Ishikawa (cell line): ENCODE results near the gene NECTIN1.

Experiments used
- CEBPB ChIP-seq: IDR thresholded peaks from 2 replicates; pipeline ENCODE4 v1.6.1; 2012
- CREB1 ChIP-seq: IDR thresholded peaks from 2 replicates; pipeline ENCODE4 v1.6.1; 2012; ENCODE audit warnings: low read depth
- EGR1 ChIP-seq: IDR thresholded peaks from 2 replicates; pipeline ENCODE4 v1.6.1; 2012
- EP300 ChIP-seq: IDR thresholded peaks from 2 replicates; pipeline ENCODE4 v1.6.1; 2012; ENCODE audit warnings: borderline replicate concordance
- FOXM1 ChIP-seq: IDR thresholded peaks from 2 replicates; pipeline ENCODE4 v1.6.1; 2012; ENCODE audit warnings: low read depth, borderline replicate concordance
- NFIC ChIP-seq: IDR thresholded peaks from 2 replicates; pipeline ENCODE4 v1.6.1; 2012
- RAD21 ChIP-seq: IDR thresholded peaks from 2 replicates; pipeline ENCODE4 v1.6.1; 2012; ENCODE audit warnings: low read depth
- REST ChIP-seq: IDR thresholded peaks from 2 replicates; pipeline ENCODE4 v1.6.1; 2012; ENCODE audit warnings: low read depth, mild to moderate bottlenecking
- TAF1 ChIP-seq: IDR thresholded peaks from 2 replicates; pipeline ENCODE4 v1.6.1; 2012; ENCODE audit warnings: low read depth, mild to moderate bottlenecking
- TEAD4 ChIP-seq: IDR thresholded peaks from 2 replicates; pipeline ENCODE4 v1.6.1; 2012
- YY1 ChIP-seq: IDR thresholded peaks from 2 replicates; pipeline ENCODE4 v1.6.1; 2012; ENCODE audit warnings: low read depth
- ZBTB7A ChIP-seq: IDR thresholded peaks from 2 replicates; pipeline ENCODE4 v1.6.1; 2012; ENCODE audit warnings: low read depth
- TF ChIP-seq, protein P1 (sequence below): IDR thresholded peaks from 2 replicates; pipeline ENCODE4 v1.6.1; 2012
- TF ChIP-seq, protein P2 (sequence below): IDR thresholded peaks from 2 replicates; pipeline ENCODE4 v1.6.1; 2012

DNA sequence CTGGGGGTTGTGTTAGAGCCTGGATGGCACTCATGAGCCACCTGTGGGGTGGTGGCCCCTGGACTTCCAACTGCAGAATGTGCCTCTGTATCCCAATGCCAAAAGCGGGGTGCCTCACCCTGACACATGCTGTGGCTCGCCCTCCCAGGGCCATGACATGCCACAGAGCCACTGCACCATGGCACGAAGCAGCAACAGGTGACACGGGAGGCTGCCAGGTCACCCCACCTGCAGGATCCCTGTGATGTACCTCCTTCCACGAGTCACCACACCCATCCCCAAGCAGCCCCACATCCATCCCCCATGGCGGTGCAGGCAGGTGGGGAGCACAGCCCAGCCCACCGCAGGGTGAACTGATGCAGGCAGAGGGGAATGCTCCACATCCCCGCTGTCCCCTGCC lies 14.8 kb downstream of the NECTIN1 start:
- TF ChIP-seq, protein P1, sequence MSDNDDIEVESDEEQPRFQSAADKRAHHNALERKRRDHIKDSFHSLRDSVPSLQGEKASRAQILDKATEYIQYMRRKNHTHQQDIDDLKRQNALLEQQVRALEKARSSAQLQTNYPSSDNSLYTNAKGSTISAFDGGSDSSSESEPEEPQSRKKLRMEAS = no peak
- no peak for TF ChIP-seq EP300
- no peak for TF ChIP-seq FOXM1
- TF ChIP-seq CREB1 = no peak
- TF ChIP-seq, protein P2, sequence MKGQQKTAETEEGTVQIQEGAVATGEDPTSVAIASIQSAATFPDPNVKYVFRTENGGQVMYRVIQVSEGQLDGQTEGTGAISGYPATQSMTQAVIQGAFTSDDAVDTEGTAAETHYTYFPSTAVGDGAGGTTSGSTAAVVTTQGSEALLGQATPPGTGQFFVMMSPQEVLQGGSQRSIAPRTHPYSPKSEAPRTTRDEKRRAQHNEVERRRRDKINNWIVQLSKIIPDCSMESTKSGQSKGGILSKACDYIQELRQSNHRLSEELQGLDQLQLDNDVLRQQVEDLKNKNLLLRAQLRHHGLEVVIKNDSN = no peak
- no peak for TF ChIP-seq REST
- TF ChIP-seq TAF1 = no peak
- no peak for TF ChIP-seq YY1
- TF ChIP-seq RAD21 = no peak
- TF ChIP-seq TEAD4 = no peak
- no peak for TF ChIP-seq CEBPB
- no peak for TF ChIP-seq NFIC
- TF ChIP-seq EGR1 = no peak
- TF ChIP-seq ZBTB7A = no peak
